H9 (cell line): ENCODE measurements around the gene XCR1. TPM values are rescaled to one million over a fixed set of nuclear protein-coding genes. Genes with fewer than 3 reads are reported as not detected.

Experiments
- DNase-seq: peaks from one replicate; pipeline ENCODE4 v3.0.0-alpha.2; 2017
- H2AFZ ChIP-seq: one replicate; pipeline ENCODE4 v1.6.1; 2013; ENCODE audit warnings: mild to moderate bottlenecking, low read length, control low read depth, moderate library complexity
- H2AK5ac ChIP-seq: 2 replicates; pipeline ENCODE4 v1.6.1; 2013; ENCODE audit warnings: low read length, control low read depth, mixed read lengths; ENCODE audit not compliant: insufficient read length
- H2BK120ac ChIP-seq: one replicate; pipeline ENCODE4 v1.6.1; 2013; ENCODE audit warnings: low read depth, mild to moderate bottlenecking, low read length, control low read depth, inconsistent platforms; ENCODE audit not compliant: poor library complexity, severe bottlenecking
- H2BK12ac ChIP-seq: 2 replicates; pipeline ENCODE4 v1.6.1; 2013; ENCODE audit warnings: low read length, control low read depth, mixed read lengths, low read depth; ENCODE audit not compliant: insufficient read length
- H2BK15ac ChIP-seq: 2 replicates; pipeline ENCODE4 v1.6.1; 2013; ENCODE audit warnings: low read depth, low read length, control low read depth
- H2BK20ac ChIP-seq: one replicate; pipeline ENCODE4 v1.6.1; 2013; ENCODE audit warnings: low read depth, mild to moderate bottlenecking, low read length, control low read depth, inconsistent platforms; ENCODE audit not compliant: poor library complexity, severe bottlenecking
- H2BK5ac ChIP-seq: 2 replicates; pipeline ENCODE4 v1.6.1; 2013; ENCODE audit warnings: low read length, control low read depth, mixed read lengths; ENCODE audit not compliant: insufficient read length
- H3K14ac ChIP-seq: 2 replicates; pipeline ENCODE4 v1.6.1; 2013; ENCODE audit warnings: low read length, control low read depth; ENCODE audit not compliant: insufficient read depth
- H3K18ac ChIP-seq: 2 replicates; pipeline ENCODE4 v1.6.1; 2013; ENCODE audit warnings: low read depth, mild to moderate bottlenecking, mixed read lengths, low read length, control low read depth; ENCODE audit not compliant: insufficient read length
- H3K23ac ChIP-seq: 2 replicates; pipeline ENCODE4 v1.6.1; 2013; ENCODE audit warnings: low read length, control low read depth, mixed read lengths, low read depth; ENCODE audit not compliant: insufficient read length
- H3K23me2 ChIP-seq: 2 replicates; pipeline ENCODE4 v1.6.1; 2013; ENCODE audit warnings: low read depth, mild to moderate bottlenecking, mixed read lengths, low read length, control low read depth; ENCODE audit not compliant: insufficient read length, poor library complexity, severe bottlenecking
- H3K27ac ChIP-seq: 2 replicates; pipeline ENCODE4 v1.5.1; 2013; ENCODE audit warnings: low read length, control low read depth, mixed read lengths, low read depth; ENCODE audit not compliant: insufficient read length
- H3K27me3 ChIP-seq: 2 replicates; pipeline ENCODE4 v1.6.1; 2013; ENCODE audit warnings: low read length, control low read depth, inconsistent platforms; ENCODE audit not compliant: insufficient read depth
- H3K4ac ChIP-seq: 2 replicates; pipeline ENCODE4 v1.6.1; 2013; ENCODE audit warnings: low read depth, mild to moderate bottlenecking, control low read depth, inconsistent platforms, low read length, moderate library complexity
- H3K4me1 ChIP-seq: 2 replicates; pipeline ENCODE4 v1.6.1; 2013; ENCODE audit warnings: low read length, control low read depth, inconsistent platforms; ENCODE audit not compliant: insufficient read depth
- H3K4me2 ChIP-seq: 2 replicates; pipeline ENCODE4 v1.6.1; 2013; ENCODE audit warnings: low read length, control low read depth, mixed read lengths; ENCODE audit not compliant: insufficient read length, insufficient read depth
- H3K56ac ChIP-seq: 2 replicates; pipeline ENCODE4 v1.6.1; 2013; ENCODE audit warnings: low read depth, mild to moderate bottlenecking, mixed read lengths, low read length, control low read depth; ENCODE audit not compliant: insufficient read length
- H3K79me1 ChIP-seq: 2 replicates; pipeline ENCODE4 v1.6.1; 2013; ENCODE audit warnings: low read depth, mild to moderate bottlenecking, moderate library complexity, low read length, control low read depth, inconsistent platforms; ENCODE audit not compliant: insufficient read depth, poor library complexity, severe bottlenecking
- H3K79me2 ChIP-seq: 2 replicates; pipeline ENCODE4 v1.6.1; 2013; ENCODE audit warnings: low read length, control low read depth, inconsistent platforms; ENCODE audit not compliant: insufficient read depth
- H3K9ac ChIP-seq: 2 replicates; pipeline ENCODE4 v1.6.1; 2013; ENCODE audit warnings: low read length, control low read depth, mixed read lengths; ENCODE audit not compliant: insufficient read length; ENCODE audit errors: extremely low read depth
- H3K9me3 ChIP-seq: one replicate; pipeline ENCODE4 v1.6.1; 2013; ENCODE audit warnings: low read depth, low read length, inconsistent platforms; ENCODE audit not compliant: control insufficient read depth
- H3T11ph ChIP-seq: one replicate; pipeline ENCODE4 v1.6.1; 2013; ENCODE audit warnings: mild to moderate bottlenecking, low read length, control low read depth, inconsistent platforms
- H4K20me1 ChIP-seq: one replicate; pipeline ENCODE4 v1.6.1; 2013; ENCODE audit not compliant: control insufficient read depth, insufficient read length, insufficient read depth
- H4K5ac ChIP-seq: 2 replicates; pipeline ENCODE4 v1.6.1; 2013; ENCODE audit warnings: low read depth, mild to moderate bottlenecking, mixed read lengths, low read length, control low read depth; ENCODE audit not compliant: insufficient read length
- H4K8ac ChIP-seq: replicated peaks from 2 replicates; pipeline ENCODE4 v1.6.1; 2013; ENCODE audit warnings: low read length, control low read depth, mixed read lengths, low read depth; ENCODE audit not compliant: insufficient read length
- H4K91ac ChIP-seq: 2 replicates; pipeline ENCODE4 v1.6.1; 2013; ENCODE audit warnings: low read depth, mild to moderate bottlenecking, moderate library complexity, mixed read lengths, low read length, control low read depth; ENCODE audit not compliant: insufficient read length
- H3K27ac Mint-ChIP-seq, 3 experiments: 2 replicates in 2 of 3; 3 replicates in 1 of 3; pipeline ENCODE4 v1.8.0; 2020 to 2021; ENCODE audit warnings: mixed read lengths in 3 of 3, mild to moderate bottlenecking in 1 of 3, moderate library complexity in 1 of 3
- H3K27me3 Mint-ChIP-seq: 2 replicates; pipeline ENCODE4 v1.8.0; 2021; ENCODE audit warnings: low read depth, mild to moderate bottlenecking, moderate library complexity, mixed read lengths
- H3K36me3 Mint-ChIP-seq, 3 experiments: 2 replicates in 2 of 3; 3 replicates in 1 of 3; pipeline ENCODE4 v1.8.0; 2020 to 2021; ENCODE audit warnings: low read depth in 3 of 3, mixed read lengths in 3 of 3; ENCODE audit not compliant: insufficient read depth in 1 of 3
- H3K4me1 Mint-ChIP-seq, 2 experiments: 2 replicates each; pipeline ENCODE4 v1.8.0; 2020; ENCODE audit warnings: mixed read lengths in 2 of 2
- H3K4me3 Mint-ChIP-seq, 2 experiments: 2 replicates in 1 of 2; 3 replicates in 1 of 2; pipeline ENCODE4 v1.8.0; 2020 to 2021; ENCODE audit warnings: mild to moderate bottlenecking in 2 of 2, mixed read lengths in 2 of 2, moderate library complexity in 1 of 2
- H3K9me3 Mint-ChIP-seq, 2 experiments: 2 replicates in 1 of 2; 3 replicates in 1 of 2; pipeline ENCODE4 v1.8.0; 2020; ENCODE audit warnings: mild to moderate bottlenecking in 2 of 2, mixed read lengths in 2 of 2, moderate library complexity in 1 of 2
- WGBS: extraction: QIAGEN DNeasy Blood & Tissue Kit; methylation state at CpG from one replicate; pipeline ENCODE4 v1.1.7; 2013; ENCODE audit warnings: missing lambda C conversion rate, low lambda C conversion rate, mixed read lengths; ENCODE audit not compliant: insufficient read length; ENCODE audit errors: extremely low coverage; 5-methylcytosine and 5-hydroxymethylcytosine counted together
- total RNA-seq: library from RNA; stranded (reverse); gene quantifications from 2 replicates; pipeline ENCODE4 v1.2.1, GENCODE V29; 2021
- TF ChIP-seq, protein P1 (sequence below): fragments of 200-600 bp; sonication (generic); conservative IDR thresholded peaks from 3 replicates; pipeline ENCODE4 v1.8.0; 2021; ENCODE audit warnings: antibody characterized with exemption, mild to moderate bottlenecking

Gene XCR1
- total RNA-seq, 1 experiment from 2014 or later = not detected

DNA sequence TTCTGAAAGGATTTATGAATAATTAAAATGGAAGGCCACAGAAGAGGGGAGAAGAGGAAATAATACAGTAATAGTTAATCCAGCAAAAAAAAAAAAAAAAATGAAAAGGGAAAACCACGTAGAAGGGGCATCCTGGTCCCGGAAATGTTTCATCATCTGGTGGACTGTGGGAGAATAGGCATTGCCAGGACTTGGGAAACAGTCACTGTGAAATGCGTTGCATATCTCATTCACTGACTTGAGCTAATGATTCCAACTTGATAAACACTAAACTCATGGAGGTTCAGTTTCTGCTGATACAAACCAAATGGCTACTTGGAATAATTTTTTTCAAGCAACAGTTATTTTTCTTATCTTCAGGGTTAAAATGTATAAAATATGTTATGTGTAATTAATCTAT, 3.2 kb downstream of the XCR1 start:
- H3K9me3 ChIP-seq = peaks cover 8% of the 10 kb centered on the region
- H3K27me3 ChIP-seq = no peaks in the 10 kb centered on the region
- H3K4me1 Mint-ChIP-seq = peaks cover 0 to 4% of the 10 kb centered on the region in 2 experiments; a peak in 1 of 4 replicates
- H4K8ac ChIP-seq = no peak overlapping the region
- peaks cover 0 to 8% (median 6%) of the 10 kb centered on the region in 3 experiments; a peak in 6 of 7 replicates for H3K36me3 Mint-ChIP-seq
- H2BK12ac ChIP-seq = no peak overlapping the region
- no peak overlapping the region for H3K18ac ChIP-seq
- no peak overlapping the region for H3K23ac ChIP-seq
- no peak overlapping the region for H3T11ph ChIP-seq
- H4K91ac ChIP-seq = no peak overlapping the region
- H3K27ac ChIP-seq = no peak overlapping the region
- no peak overlapping the region for H3K14ac ChIP-seq
- H3K27ac Mint-ChIP-seq = no peak overlapping the region
- no CpG with 5 or more reads among the region's 3 CpGs for WGBS
- no peak for DNase-seq
- H3K23me2 ChIP-seq = no peaks in the 10 kb centered on the region
- H3K56ac ChIP-seq = no peak overlapping the region
- no peaks in the 10 kb centered on the region for H3K79me2 ChIP-seq
- peaks cover 3% of the 10 kb centered on the region; the same call in 1 of the 2 replicates for H3K27me3 Mint-ChIP-seq
- no peak overlapping the region for H2BK20ac ChIP-seq
- H2BK120ac ChIP-seq = no peak overlapping the region
- no peaks in the 10 kb centered on the region for H3K79me1 ChIP-seq
- TF ChIP-seq, protein P1, sequence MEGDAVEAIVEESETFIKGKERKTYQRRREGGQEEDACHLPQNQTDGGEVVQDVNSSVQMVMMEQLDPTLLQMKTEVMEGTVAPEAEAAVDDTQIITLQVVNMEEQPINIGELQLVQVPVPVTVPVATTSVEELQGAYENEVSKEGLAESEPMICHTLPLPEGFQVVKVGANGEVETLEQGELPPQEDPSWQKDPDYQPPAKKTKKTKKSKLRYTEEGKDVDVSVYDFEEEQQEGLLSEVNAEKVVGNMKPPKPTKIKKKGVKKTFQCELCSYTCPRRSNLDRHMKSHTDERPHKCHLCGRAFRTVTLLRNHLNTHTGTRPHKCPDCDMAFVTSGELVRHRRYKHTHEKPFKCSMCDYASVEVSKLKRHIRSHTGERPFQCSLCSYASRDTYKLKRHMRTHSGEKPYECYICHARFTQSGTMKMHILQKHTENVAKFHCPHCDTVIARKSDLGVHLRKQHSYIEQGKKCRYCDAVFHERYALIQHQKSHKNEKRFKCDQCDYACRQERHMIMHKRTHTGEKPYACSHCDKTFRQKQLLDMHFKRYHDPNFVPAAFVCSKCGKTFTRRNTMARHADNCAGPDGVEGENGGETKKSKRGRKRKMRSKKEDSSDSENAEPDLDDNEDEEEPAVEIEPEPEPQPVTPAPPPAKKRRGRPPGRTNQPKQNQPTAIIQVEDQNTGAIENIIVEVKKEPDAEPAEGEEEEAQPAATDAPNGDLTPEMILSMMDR = no peak
- no peak overlapping the region for H3K4ac ChIP-seq
- H4K5ac ChIP-seq = no peak overlapping the region
- H3K4me1 ChIP-seq = no peaks in the 10 kb centered on the region
- H3K9me3 Mint-ChIP-seq = peaks cover 16 to 17% of the 10 kb centered on the region in 2 experiments
- H3K9ac ChIP-seq = no peak overlapping the region
- no peak overlapping the region for H2BK15ac ChIP-seq
- H4K20me1 ChIP-seq = no peaks in the 10 kb centered on the region
- no peak overlapping the region for H3K4me2 ChIP-seq
- no peak overlapping the region for H2BK5ac ChIP-seq
- H2AK5ac ChIP-seq = no peak overlapping the region
- no peak overlapping the region for H3K4me3 Mint-ChIP-seq
- no peak overlapping the region for H2AFZ ChIP-seq
